ENCODE results near the gene TMEM260. TPM values are rescaled to one million over a fixed set of nuclear protein-coding genes. Genes with fewer than 3 reads are reported as not detected.

The TMEM260 gene
- total and polyA plus RNA-seq, 2 donors (not counting 1 experiment from before 2014, with no cell fraction given): 14.3 to 19.3 TPM

GRCh38 chr14:56539862-56540261, 39.7 kb upstream of the TMEM260 start:
- Histone ChIP-seq H4K20me1 (ENCODE audit: control insufficient read depth, extremely low read depth, insufficient read depth, low read length) (no peaks in the 10 kb centered on the region), H3K79me2 (ENCODE audit: control insufficient read depth, insufficient read depth, low read length) (no peaks in the 10 kb centered on the region), H3K27ac (ENCODE audit: insufficient read depth, low read length) (no peak overlapping the region), H3K4me3 (replicated peaks in 1 of 4; ENCODE audit: control extremely low read depth in 1 of 4, insufficient read depth in 1 of 4, low read depth in 3 of 4, low read length in 4 of 4) (no peak overlapping the region), H3K9ac (ENCODE audit: insufficient read depth, low read length) (no peak overlapping the region), H3K9me3 (ENCODE audit: control insufficient read depth, insufficient read depth, low read depth, low read length) (no peaks in the 10 kb centered on the region), H2AFZ (ENCODE audit: low read length) (no peak overlapping the region), H3K4me1 (ENCODE audit: control insufficient read depth, extremely low read depth, insufficient read depth, low read length) (no peaks in the 10 kb centered on the region), H3K4me2 (ENCODE audit: extremely low read depth, insufficient read depth, low read length) (no peak overlapping the region), H3K36me3 (ENCODE audit: control insufficient read depth, insufficient read depth, low read length) (no peaks in the 10 kb centered on the region), H3K27me3 (ENCODE audit: control insufficient read depth, insufficient read depth, low read length) (no peaks in the 10 kb centered on the region)
- no peak for DNase-seq (ENCODE audit: low read depth in 2 of 2)
- TF ChIP-seq EZH2 (IDR thresholded peaks at IDR 0.05; ENCODE audit: low read length, missing control alignments) (no peak), CTCF (conservative IDR thresholded peaks at IDR 0.05 in 1 of 2, IDR thresholded peaks at IDR 0.05 in 1 of 2; ENCODE audit: low read depth in 1 of 2, low read length in 2 of 2) (no peak)

GRCh38 chr14:56543436-56543835, 36.2 kb upstream of the TMEM260 start:
- no peak overlapping the region for H3K4me3 ChIP-seq (replicated peaks in 1 of 4; ENCODE audit: control extremely low read depth in 1 of 4, insufficient read depth in 1 of 4, low read depth in 3 of 4, low read length in 4 of 4)
- H3K27ac ChIP-seq (ENCODE audit: insufficient read depth, low read length): no peak overlapping the region
- TF ChIP-seq EZH2 (IDR thresholded peaks at IDR 0.05; ENCODE audit: low read length, missing control alignments) (no peak), CTCF (conservative IDR thresholded peaks at IDR 0.05 in 1 of 2, IDR thresholded peaks at IDR 0.05 in 1 of 2; ENCODE audit: low read depth in 1 of 2, low read length in 2 of 2) (no peak)
- H3K9ac ChIP-seq (ENCODE audit: insufficient read depth, low read length): no peak overlapping the region
- H4K20me1 ChIP-seq (ENCODE audit: control insufficient read depth, extremely low read depth, insufficient read depth, low read length): no peaks in the 10 kb centered on the region
- no peaks in the 10 kb centered on the region for H3K36me3 ChIP-seq (ENCODE audit: control insufficient read depth, insufficient read depth, low read length)
- H2AFZ ChIP-seq (ENCODE audit: low read length): no peak overlapping the region
- H3K79me2 ChIP-seq (ENCODE audit: control insufficient read depth, insufficient read depth, low read length): no peaks in the 10 kb centered on the region
- H3K4me1 ChIP-seq (ENCODE audit: control insufficient read depth, extremely low read depth, insufficient read depth, low read length): no peaks in the 10 kb centered on the region
- H3K27me3 ChIP-seq (ENCODE audit: control insufficient read depth, insufficient read depth, low read length): no peaks in the 10 kb centered on the region
- no peaks in the 10 kb centered on the region for H3K9me3 ChIP-seq (ENCODE audit: control insufficient read depth, insufficient read depth, low read depth, low read length)
- DNase-seq (ENCODE audit: low read depth in 2 of 2): no peak
- no peak overlapping the region for H3K4me2 ChIP-seq (ENCODE audit: extremely low read depth, insufficient read depth, low read length)

GRCh38 chr14:56549721-56550120, 29.9 kb upstream of the TMEM260 start:
- Histone ChIP-seq H3K9me3 (ENCODE audit: control insufficient read depth, insufficient read depth, low read depth, low read length) (no peaks in the 10 kb centered on the region), H3K79me2 (ENCODE audit: control insufficient read depth, insufficient read depth, low read length) (no peaks in the 10 kb centered on the region), H3K4me2 (ENCODE audit: extremely low read depth, insufficient read depth, low read length) (no peak overlapping the region), H3K4me1 (ENCODE audit: control insufficient read depth, extremely low read depth, insufficient read depth, low read length) (no peaks in the 10 kb centered on the region), H3K27me3 (ENCODE audit: control insufficient read depth, insufficient read depth, low read length) (peaks cover 2% of the 10 kb centered on the region), H3K36me3 (ENCODE audit: control insufficient read depth, insufficient read depth, low read length) (no peaks in the 10 kb centered on the region), H2AFZ (ENCODE audit: low read length) (no peak overlapping the region), H3K27ac (ENCODE audit: insufficient read depth, low read length) (no peak overlapping the region), H3K4me3 (replicated peaks in 1 of 4; ENCODE audit: control extremely low read depth in 1 of 4, insufficient read depth in 1 of 4, low read depth in 3 of 4, low read length in 4 of 4) (no peak overlapping the region), H4K20me1 (ENCODE audit: control insufficient read depth, extremely low read depth, insufficient read depth, low read length) (no peaks in the 10 kb centered on the region), H3K9ac (ENCODE audit: insufficient read depth, low read length) (no peak overlapping the region)
- no peak for TF ChIP-seq EZH2 (IDR thresholded peaks at IDR 0.05; ENCODE audit: low read length, missing control alignments)
- DNase-seq (ENCODE audit: low read depth in 2 of 2): no peak
